ENCODE results near the gene FAM171A1.

GRCh38 chr10:15385552-15386455 lies 14.7 kb upstream of the FAM171A1 start:
- TF ChIP-seq CTCF (conservative IDR thresholded peaks at IDR 0.05) (no peak), ZFX (IDR thresholded peaks at IDR 0.05) (no peak)

Measured in C4-2B (cell line).